GM15510 (cell line): Measurements from ENCODE around the gene OR51A4.
"Not testable (repeated sequence)": the region's sequence is repeated elsewhere in the genome, so short reads cannot be mapped to it uniquely, and the experiment has no call there.

Experiments used
- POLR2A ChIP-seq: IDR thresholded peaks from 3 replicates; pipeline ENCODE4 v1.6.1; 2011; ENCODE audit warnings: borderline replicate concordance; ENCODE audit not compliant: insufficient read length; ENCODE audit errors: extremely low read depth

OR51A4 gene

GRCh38 chr11:4947505-4947904 is at the start of gene OR51A4:
TSS of gene OR51A4 (minus strand) at chr11:4947605. CDS start at chr11:4947100, 505 bp downstream.
- TF ChIP-seq POLR2A = no peak

GRCh38 chr11:4994551-4994950 is 47.1 kb upstream of the OR51A4 start, which contains the start of gene OR51L1:
TSS of gene OR51L1 (plus strand) at chr11:4994851. CDS start at chr11:4998983, 4,132 bp downstream.
- TF ChIP-seq POLR2A = no peak

- TF ChIP-seq POLR2A = no peak
Observed at GRCh38 chr11:4991060-4991459, 43.7 kb upstream of the OR51A4 start.

- TF ChIP-seq POLR2A = no peak
Observed at GRCh38 chr11:4983841-4984240, 36.4 kb upstream of the OR51A4 start.

- no peak for TF ChIP-seq POLR2A
Observed at GRCh38 chr11:4982678-4983077, 35.3 kb upstream of the OR51A4 start.

GRCh38 chr11:4979036-4979435 is 31.6 kb upstream of the OR51A4 start:
- no peak for TF ChIP-seq POLR2A

GRCh38 chr11:4975436-4975835 is 28.0 kb upstream of the OR51A4 start:
- TF ChIP-seq POLR2A = no peak

- TF ChIP-seq POLR2A = no peak
Observed at GRCh38 chr11:4962816-4963215, 15.4 kb upstream of the OR51A4 start.

- no peak for TF ChIP-seq POLR2A
Observed at GRCh38 chr11:4960877-4961276, 13.5 kb upstream of the OR51A4 start.

GRCh38 chr11:4957396-4957795 is 10.0 kb upstream of the OR51A4 start:
- TF ChIP-seq POLR2A = no peak

GRCh38 chr11:4955613-4956012 is 8.2 kb upstream of the OR51A4 start, which contains the start of gene OR51A2:
TSS of gene OR51A2 (minus strand) at chr11:4955713. CDS start at chr11:4955713, 0 bp downstream.
- TF ChIP-seq POLR2A = not testable (repeated sequence)

GRCh38 chr11:4936745-4937144 is 10.7 kb downstream of the OR51A4 start:
- TF ChIP-seq POLR2A = no peak

GRCh38 chr11:4932751-4933150 is 14.7 kb downstream of the OR51A4 start:
- no peak for TF ChIP-seq POLR2A

GRCh38 chr11:4926608-4927007 is 20.8 kb downstream of the OR51A4 start:
- no peak for TF ChIP-seq POLR2A

- TF ChIP-seq POLR2A = no peak
Observed at GRCh38 chr11:4924239-4924638, 23.2 kb downstream of the OR51A4 start, which contains the start of gene OR51G1. TSS of gene OR51G1 (minus strand) at chr11:4924339. CDS start at chr11:4924339, 0 bp downstream.

GRCh38 chr11:4922304-4922703 is 25.1 kb downstream of the OR51A4 start:
- TF ChIP-seq POLR2A = no peak

GRCh38 chr11:4921796-4922195 is 25.6 kb downstream of the OR51A4 start:
- no peak for TF ChIP-seq POLR2A
